C1 segment of cervical spinal cord (tissue), 14 donors: Measurements from ENCODE around the gene METTL1.
A peak's percentile ranks its signal among the peaks of the same experiment; 100 is the strongest.

Source experiments
- DNase-seq, 14 donors: peaks; one replicate each; lab custom pipeline; 2025; lab: John Stamatoyannopoulos, UW

METTL1 gene

DNA sequence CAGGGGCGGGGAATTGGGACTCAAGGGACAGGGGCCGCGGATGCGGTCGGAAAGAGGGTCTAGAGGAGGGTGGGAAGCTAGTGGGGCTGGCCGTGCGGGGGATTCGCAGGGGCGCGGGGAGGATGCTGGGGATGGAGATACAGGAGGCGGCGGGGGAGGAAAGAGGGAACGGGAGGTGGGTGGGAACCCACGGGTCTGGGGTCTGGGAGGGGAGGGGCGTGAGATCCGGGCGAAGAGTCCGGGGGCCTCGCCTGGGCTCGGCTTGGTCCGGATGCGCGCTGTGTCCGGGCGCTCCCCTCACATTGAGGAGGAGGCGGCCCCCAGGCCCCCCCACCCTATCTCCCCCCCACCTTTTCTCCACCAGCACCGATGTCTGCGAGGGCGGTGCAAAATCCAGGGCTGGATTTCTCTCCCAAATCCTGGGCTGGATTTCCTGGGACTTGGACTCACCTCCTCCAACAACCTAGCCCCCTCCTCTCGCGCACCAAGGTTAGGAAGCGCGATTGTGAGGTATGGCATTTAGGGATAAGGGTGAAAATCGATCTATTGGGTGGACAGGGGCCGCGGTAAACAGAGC, 33.2 kb downstream of the METTL1 start, which contains the start of gene AGAP2:
Gene AGAP2, minus strand, starts transcription at position 82 of the 577 bp plus-strand sequence. CDS start 496 bp downstream, outside the sequence.
- peak in 2 of 14 donors; percentile 10 to 80 for DNase-seq

DNA sequence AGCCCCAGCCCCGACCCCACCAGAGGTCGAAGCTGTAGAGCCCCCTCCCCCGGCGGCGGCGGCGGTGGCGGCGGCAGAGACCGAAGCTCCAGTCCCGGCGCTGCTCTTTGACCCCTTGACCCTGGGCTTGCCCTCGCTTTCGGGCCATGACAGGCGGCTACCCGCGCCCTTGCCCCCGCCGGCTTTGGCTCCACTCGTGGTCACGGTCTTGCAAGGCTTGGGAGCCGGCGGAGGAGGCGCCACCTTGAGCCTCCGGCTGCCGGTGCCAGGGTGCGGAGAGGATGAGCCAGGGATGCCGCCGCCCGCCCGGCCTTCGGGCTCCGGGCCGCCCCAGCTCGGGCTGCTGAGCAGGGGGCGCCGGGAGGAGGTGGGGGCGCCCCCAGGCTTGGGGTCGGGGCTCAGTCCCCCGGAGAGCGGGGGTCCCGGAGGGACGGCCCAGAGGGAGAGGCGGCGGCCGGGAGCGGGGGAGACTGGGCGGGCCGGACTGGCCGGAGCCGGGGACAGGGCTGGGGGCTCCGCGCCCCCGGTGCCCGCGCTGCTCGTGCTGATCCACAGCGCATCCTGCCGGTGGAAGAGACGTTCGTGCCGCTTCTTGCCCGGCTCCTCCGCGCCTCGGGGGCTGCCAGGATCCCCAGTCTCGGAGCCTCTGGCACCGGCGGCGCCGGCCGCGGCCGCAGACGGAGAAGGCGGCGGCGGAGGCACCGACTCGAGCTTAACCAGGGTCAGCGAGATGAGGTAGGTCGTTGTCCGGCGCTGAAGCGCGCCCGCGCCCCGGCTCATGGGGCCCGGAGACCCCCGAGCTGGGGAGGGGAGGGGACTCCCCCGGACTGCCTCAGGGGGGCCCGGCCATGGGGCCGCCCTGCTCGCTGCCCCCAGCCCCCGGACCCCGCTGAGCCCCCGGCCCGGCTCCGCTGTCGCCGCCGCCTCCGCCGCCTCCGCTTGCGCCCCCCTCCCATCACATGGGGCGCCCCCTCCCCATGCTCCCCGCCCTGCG, 34.1 kb downstream of the METTL1 start:
- DNase-seq = no peak

DNA sequence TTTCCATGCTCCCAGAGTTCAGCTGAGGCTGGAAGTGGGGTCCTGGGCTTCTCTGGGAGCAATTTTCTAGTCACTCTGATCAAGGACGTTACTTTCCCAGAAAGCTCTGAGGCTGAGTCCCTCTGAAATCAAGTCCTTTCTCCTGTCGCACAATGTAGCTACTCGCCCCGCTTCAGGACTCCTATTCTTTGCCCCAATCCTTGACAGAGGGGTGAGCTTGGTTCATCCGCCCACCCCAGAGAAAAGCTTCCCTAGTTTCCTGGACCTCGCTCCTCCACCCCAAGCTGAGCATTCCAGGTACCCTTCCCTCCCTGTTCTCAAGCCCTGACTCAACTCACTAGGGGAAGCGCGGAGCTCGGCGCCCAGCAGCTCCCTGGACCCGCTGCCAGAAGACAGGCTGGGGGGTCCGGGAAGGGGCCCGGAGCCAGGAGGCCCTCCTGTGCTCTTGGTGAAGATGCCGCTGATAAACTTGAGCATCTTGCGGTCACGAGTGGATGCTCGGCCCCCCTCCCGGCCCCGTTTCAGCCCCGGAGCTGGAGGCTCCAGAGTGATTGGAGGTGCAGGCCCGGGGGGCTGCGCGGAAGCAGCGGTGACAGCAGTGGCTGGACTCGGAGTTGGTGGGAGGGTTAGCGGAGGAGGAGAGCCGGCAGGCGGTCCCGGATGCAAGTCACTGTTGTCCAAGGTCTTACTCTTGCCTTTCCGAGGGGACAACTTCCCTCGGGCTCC, 35.0 kb downstream of the METTL1 start:
- peak in 1 of 14 donors; percentile 57 for DNase-seq

DNA sequence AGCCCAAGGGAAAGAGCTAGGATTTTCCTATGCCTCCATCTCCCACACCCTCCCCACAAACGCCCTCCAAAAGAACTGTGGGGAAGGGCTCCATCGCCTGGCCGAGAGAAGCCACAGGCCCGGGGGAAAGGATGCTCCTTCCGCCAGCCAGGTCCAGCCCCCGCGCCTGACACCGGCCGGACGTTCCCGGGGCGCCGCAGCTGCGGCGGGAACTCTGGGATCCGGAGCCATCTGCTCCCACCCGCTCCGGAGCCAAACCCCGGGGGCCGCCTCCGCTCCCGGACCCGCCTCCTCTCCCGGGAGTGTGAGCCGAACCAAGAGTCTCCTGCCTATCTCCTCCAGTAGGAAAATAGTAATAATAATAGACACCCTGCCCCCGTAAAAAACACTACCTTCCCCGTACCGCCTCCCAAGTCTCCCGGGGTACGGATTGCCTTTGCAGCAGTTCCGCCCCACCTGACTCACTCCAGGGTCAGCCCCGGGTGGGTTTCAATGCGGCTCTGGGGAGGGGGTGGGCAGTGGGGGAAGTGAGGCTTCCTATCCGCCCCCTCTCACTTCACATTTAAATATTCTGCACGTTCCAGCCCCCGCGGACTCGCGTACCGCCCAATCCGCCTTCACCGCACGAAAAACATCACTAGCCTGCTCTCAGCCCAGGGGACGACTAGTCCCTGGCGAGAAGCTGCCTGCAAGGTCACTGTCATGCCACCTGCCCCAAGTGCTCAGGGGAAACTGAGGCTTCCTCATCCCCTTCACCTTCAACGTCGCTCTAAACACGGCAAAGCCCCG, 35.8 kb downstream of the METTL1 start:
- peak in 6 of 14 donors; percentile 13 to 94 (median 25) for DNase-seq

DNA sequence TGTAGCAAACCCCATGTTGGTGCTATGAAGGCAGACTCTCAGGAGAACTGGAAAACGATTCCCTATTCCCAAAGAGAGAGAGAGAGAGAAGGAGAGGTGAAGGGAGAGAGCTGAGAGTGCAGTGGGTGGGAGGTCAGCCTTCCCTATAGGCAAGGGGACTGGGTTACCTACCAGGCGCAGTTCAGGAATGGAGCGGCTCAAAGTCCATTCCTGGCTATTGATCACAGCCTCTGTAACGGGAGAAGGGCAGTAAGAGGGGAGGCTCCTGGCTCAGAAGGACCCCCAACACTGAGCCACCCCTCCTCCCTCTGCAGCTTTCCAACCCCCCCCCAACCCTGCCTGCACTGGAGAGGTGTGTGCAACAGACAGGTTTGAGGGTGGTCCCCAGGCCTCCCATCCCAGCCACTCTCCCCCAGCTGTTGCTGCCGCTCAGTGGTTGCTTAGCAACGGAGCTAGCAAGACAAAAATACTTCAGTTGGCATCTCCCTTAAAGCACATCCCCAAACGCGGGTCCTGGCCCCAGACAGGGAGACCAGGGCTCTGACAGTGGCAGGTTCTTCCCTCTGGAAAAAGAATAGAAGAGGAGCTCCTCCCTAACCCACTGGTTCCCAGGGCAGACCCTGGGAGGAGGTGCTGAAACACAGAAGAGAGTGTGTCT, 36.6 kb downstream of the METTL1 start:
- peak in 1 of 14 donors; percentile 61 for DNase-seq

DNA sequence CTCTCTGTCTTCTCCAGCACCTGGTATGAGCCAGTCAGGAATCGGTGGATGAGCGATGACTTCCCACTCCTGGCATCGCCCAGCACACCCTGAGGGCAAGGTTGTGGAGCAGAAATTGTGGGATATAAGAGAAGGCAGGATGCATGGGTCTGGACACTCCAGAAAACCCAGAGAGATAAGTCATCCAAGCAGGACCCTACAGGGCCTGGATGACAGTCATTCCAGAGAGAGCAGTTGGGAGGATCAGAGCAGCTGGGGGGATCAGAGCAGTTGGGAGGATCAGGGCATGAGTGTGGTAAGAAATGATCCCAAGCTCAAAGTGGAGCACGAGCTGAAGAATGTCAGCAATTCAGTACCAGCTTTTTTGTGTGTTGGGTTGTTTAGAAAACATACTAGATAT, 37.3 kb downstream of the METTL1 start:
- DNase-seq = no peak

DNA sequence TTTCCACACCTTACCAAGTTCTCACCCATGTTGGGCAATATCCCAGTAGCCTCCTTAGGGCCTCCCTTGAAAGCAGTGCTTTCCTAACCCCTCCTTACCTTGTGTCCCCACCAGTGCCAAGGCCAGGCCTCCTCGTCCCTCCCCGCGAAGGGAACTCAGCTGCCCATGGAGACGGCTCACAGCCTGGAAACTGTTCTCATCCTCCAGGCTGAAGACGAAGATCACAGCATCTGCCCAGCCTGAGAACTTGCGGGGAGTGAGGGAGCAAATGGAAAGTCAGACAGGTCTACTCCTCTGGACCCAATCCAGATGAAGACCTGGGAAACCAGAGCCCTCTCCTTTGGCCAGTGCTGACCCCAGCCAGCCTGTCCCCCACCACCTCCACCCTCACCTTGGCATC, 38.0 kb downstream of the METTL1 start:
- no peak for DNase-seq

DNA sequence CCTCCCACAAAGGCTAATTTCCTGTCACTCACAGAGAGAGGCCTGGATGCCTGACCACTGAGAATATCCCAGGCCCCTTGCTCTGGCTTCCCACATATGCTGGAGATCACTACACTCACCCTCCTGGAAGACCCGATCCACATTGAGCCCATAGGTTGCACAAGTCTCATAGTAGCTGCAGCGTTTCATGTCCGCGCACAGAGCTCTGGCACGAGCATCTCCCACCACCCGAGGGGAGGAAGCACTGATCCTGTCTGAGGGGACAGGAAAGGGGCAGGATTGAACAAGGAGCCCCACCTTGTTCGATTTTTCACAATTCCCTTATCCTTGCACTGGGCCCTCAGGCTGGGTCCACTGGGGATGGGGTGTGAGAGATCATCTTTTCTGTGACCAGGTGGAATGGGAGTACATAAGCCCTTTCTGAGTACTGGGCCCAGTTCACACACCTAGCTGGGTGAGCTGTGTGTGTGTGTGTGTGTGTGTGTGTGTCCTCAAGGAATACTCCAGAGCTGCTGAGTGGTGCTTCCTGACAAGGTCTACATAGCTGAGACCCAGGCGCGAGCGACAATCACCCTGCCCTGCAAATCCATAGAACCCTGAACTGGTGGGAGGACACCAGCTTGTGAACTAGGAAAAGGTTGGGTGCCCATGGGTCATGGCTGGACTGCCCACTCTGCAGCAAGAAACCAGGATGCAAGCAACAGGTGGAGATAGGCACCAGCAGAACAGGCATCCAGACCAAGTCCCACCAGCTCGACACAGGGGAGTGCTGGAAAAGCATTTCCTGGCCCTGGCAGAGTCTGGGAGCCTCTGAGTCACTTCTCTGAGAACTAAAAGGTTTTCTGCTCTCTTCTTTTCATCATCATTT, 38.9 kb downstream of the METTL1 start:
- no peak for DNase-seq

DNA sequence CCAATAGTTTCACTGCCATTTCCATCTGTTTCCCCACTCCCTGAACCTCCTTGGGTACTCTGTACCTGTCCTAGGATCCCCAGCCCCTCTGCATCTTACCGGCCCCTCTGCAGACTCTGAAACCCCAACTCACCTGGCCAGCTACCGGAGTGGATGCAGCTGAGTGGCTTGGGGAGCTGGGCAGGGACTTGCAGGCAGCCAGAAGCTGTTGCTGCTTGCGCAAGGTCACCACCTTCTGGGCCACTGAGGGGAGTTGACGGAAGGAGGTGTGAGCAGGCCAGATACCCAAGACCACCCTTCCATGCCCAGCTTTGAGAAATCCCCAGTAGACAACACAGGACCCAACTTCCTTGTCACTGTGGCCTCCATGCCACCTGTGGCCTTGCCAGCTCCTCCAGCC, 39.6 kb downstream of the METTL1 start:
- DNase-seq = no peak

DNA sequence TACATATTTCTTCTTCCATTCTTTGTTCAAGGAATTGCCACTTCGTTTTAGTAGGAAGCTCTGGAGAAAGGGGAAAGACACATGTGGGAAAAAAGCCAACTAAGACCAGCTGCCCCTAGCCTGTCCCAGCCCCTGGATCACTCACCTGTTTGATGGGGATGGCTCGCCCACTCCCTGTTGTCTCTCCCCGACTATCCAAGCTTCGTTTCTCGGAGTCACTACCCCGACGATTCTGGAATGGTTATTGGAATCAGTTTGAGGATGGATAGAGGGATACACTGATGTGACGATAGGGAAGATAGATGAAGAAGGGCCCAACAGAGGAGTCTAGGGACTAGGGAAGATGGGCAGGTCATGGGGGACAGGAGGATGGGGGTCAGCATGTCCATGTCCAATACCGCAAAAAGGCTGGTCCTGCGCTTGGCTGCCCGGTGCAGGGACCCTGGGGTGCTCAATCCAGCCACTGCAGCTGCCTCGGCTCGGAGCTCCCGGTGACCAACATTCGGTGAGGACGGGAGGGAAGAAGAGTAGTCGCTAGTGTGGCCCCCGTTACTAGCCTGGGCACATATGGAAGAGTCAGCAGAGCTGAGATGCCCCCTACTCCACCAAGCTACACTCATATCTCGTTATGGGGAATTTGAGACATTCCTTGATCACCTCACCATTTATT, 40.4 kb downstream of the METTL1 start:
- DNase-seq = no peak

DNA sequence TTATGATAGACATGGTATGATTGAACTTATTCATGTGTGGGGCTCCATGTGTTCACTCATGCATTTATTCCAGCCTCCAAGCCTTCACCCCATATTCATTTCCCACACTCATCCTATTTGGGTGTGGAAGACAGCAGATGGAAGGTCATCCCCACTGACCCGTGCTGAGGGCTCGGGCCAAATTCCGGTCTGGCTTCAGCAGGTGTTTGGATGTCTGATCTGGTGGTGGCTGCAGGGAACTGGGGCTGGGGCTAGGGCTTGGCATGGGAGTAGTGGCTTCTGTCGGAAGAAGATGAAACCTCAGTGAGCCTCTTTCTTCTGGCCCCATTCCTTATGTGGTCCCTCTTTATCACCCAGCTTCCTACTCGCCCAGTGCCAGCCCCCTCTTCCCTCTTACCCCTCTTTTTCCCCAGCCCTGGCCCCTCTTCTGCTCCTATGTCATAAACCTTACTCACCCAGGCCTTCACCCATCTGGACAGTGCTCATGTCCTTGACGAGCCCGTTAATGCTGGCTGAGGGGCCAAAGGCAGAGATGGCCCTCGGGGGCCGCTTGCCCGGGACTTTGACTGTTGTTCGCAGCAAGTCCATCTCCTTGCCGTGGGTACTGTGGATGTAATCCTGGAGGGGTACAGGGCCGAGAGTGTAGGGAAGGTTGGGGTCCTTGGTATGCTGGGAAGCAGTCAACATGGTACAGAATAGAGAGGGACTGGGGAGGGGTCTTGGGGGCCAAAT, 41.4 kb downstream of the METTL1 start:
- no peak for DNase-seq

DNA sequence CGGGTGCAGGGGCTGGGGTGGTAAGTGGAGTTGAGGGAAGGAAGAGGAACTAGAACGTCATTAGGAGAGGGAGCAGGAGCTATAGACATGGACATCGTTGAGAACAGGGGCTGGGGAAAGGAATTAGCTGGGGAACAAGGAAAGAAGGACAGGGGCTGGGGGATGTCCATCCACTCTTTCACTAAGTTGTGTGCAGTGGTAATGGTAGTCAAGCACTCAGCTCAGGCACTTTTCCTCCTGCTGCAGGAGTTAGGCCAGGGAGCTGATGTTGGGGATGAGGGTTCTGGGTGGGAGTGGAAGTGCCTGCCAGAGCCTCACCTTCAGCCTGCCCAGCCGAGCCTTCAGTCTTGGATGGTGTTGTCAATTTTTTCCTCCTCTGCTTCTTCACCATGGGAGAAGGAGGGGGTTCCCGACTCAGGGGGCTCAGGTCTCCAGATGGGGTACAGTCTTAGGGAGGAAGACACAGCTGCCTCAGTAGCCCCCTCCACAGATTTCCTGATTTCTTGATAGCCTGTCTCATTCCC, 42.5 kb downstream of the METTL1 start:
- DNase-seq = no peak

DNA sequence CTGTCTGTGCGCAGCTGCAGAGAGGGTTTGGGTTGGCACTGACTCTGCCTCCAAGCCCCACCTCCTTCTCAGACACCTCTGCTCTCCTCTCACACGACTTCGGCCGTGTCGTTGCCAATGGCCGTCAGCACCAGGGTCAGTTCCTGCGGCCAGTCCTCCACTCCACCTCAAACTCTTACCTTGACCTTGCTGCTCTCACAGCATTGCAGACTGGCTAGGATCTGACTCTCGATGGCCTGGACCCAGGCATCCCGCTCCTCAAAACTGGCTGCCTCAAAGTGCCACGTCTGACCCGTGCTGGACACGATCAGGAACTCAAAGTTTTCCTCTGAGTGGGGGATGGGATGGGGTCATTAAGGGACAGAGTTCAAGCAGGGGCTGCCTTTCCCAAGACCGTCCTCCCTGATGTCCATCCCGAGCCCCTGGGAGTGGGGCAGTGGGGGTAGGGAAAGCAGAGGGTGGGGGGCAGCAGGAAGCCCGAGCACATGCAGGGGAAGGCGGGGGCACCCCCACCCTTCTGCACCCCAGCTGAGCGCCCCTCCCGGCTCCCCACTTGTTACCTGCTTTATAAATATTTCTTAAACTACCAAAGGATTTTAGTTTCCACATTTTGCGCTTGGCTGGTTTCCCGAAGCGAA, 44.0 kb downstream of the METTL1 start:
- DNase-seq = no peak

DNA sequence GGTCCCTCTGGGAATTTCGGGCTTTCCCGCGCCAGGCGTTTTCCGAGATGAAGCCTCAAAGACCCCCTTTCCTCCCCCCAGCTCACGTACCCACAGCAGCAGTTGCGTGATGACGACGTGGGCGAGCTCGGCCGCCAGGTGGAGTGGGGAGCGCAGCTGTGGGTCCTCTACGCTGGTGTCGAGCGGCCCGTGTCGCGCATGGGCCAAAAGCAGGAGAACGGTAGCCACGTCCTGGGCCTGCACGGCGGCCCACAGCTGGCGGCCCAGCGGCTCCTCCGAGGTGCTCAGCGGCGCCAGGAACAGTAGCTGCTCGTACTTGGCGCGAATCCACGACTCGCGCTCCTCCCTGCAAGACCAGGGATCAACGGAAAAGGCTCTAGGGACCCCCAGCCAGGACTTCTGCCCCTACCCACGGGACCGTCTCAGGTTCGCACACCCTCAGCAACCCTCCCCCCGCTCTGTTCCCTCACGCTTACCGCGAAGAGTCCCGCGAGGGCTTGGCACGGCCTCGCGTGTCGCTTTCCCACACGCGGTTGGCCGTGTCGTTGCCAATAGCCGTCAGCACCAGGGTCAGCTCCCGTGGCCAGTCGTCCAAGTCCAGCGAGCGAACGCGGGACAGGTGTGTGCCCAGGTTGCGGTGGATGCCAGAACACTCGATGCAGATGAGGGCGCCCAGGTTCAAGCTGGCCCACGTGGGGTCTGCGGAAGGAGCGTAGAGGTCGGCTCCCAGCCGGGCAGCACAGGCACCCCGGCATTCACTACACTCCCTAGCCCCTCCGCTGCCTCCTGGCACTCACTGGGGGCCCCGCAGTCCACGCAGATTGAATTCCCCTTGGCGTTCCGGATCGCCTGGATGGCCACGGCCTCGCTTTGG, 44.8 kb downstream of the METTL1 start:
- DNase-seq = peak in 1 of 14 donors; percentile 43

DNA sequence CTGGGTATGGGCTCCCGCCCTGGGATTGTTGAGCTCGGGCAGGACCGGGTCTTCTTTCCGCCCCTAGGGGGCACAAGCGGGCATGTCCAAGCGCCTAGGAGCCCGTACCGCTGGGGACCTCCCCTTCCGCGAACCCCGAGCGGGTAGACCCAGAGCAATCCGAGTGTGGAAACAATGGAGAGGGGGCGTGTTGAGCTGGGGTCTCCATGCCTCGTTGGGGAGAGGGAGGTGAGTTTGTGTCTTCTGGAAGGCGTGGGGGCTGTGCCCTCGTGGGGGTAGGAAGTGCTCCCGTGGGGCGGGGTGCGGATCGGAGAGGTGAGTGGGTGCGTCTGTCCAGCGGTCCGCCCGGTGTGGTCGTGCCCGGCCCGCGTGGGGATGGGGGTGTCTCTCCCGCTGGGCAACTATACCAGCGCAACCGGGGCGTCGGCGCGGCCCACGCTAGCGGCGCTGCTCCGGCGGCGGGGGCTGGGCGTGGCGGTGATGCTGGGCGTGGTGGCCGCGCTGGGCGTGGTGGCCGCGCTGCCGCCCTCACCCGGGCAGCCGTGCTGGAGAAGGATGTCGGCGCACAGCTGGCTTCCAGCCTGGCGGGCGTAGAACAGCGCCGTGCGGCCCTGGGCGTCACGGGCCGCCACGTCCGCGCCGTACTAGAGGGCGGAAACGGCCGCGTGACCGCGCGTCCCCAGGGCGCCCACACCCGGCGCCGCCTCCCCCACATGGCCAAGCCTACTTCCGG, 45.6 kb downstream of the METTL1 start:
- peak in 9 of 14 donors; percentile 6 to 56 (median 32) for DNase-seq

DNA sequence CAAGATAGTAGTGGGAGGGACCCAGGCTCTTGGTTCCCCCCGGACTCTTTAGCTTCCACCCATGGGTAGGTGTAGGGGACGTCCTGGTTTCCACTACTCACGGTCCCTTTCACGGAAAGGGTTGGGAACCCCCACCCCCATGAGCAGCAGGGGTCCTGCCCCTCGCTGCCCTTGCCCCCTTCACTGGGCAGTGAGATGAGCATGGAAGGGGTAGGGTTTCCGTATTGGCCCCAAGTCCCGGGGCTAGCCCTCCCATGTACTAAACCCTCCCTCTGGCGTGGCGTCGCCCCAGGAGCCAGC, 46.1 kb downstream of the METTL1 start:
- DNase-seq = no peak
